ENCODE results near the gene RAB30.
"Not testable (repeated sequence)": the region's sequence is repeated elsewhere in the genome, so short reads cannot be mapped to it uniquely, and the experiment has no call there.

Gene RAB30

GRCh38 chr11:83011333-83012167 is 60.1 kb downstream of the RAB30 start:
- no peak overlapping the region for H3K4me3 ChIP-seq (ENCODE audit: low read depth, low read length)

GRCh38 chr11:83009999-83010398 is 61.7 kb downstream of the RAB30 start:
- no peak overlapping the region for H3K4me3 ChIP-seq (ENCODE audit: low read depth, low read length)

GRCh38 chr11:83009136-83009535 is 62.6 kb downstream of the RAB30 start:
- H3K4me3 ChIP-seq (ENCODE audit: low read depth, low read length) = not testable (repeated sequence)

GRCh38 chr11:83008581-83008923 is 63.1 kb downstream of the RAB30 start:
- H3K4me3 ChIP-seq (ENCODE audit: low read depth, low read length) = no peak overlapping the region

GRCh38 chr11:83007909-83008580 is 63.7 kb downstream of the RAB30 start:
- H3K4me3 ChIP-seq (ENCODE audit: low read depth, low read length) = no peak overlapping the region

GRCh38 chr11:83007477-83007876 is 64.2 kb downstream of the RAB30 start:
- H3K4me3 ChIP-seq (ENCODE audit: low read depth, low read length) = no peak overlapping the region

- no peak overlapping the region for H3K4me3 ChIP-seq (ENCODE audit: low read depth, low read length)
These were observed 64.8 kb downstream of the RAB30 start for GRCh38 chr11:83006877-83007330.

GRCh38 chr11:83004746-83005556 is 66.7 kb downstream of the RAB30 start:
- no peak overlapping the region for H3K4me3 ChIP-seq (ENCODE audit: low read depth, low read length)

GRCh38 chr11:83002522-83002921 is 69.2 kb downstream of the RAB30 start:
- H3K4me3 ChIP-seq (ENCODE audit: low read depth, low read length) = no peak overlapping the region

- no peak overlapping the region for H3K4me3 ChIP-seq (ENCODE audit: low read depth, low read length)
These were observed 69.6 kb downstream of the RAB30 start for GRCh38 chr11:83002053-83002452.

- H3K4me3 ChIP-seq (ENCODE audit: low read depth, low read length) = no peak overlapping the region
These were observed 71.3 kb downstream of the RAB30 start for GRCh38 chr11:83000381-83000780.

- H3K4me3 ChIP-seq (ENCODE audit: low read depth, low read length) = no peak overlapping the region
These were observed 72.5 kb downstream of the RAB30 start for GRCh38 chr11:82999232-82999631.

GRCh38 chr11:82998697-82999096 is 73.0 kb downstream of the RAB30 start:
- H3K4me3 ChIP-seq (ENCODE audit: low read depth, low read length) = no peak overlapping the region

- H3K4me3 ChIP-seq (ENCODE audit: low read depth, low read length) = no peak overlapping the region
These were observed 74.6 kb downstream of the RAB30 start for GRCh38 chr11:82996966-82997606.

- no peak overlapping the region for H3K4me3 ChIP-seq (ENCODE audit: low read depth, low read length)
These were observed 75.8 kb downstream of the RAB30 start for GRCh38 chr11:82995754-82996398.

- H3K4me3 ChIP-seq (ENCODE audit: low read depth, low read length) = no peak overlapping the region
These were observed 76.5 kb downstream of the RAB30 start for GRCh38 chr11:82995235-82995634.

GRCh38 chr11:82994604-82995230 is 77.0 kb downstream of the RAB30 start:
- no peak overlapping the region for H3K4me3 ChIP-seq (ENCODE audit: low read depth, low read length)

- H3K4me3 ChIP-seq (ENCODE audit: low read depth, low read length) = no peak overlapping the region
These were observed 79.5 kb downstream of the RAB30 start for GRCh38 chr11:82992223-82992622.

GRCh38 chr11:82989628-82990404 is 81.9 kb downstream of the RAB30 start:
- H3K4me3 ChIP-seq (ENCODE audit: low read depth, low read length) = no peak overlapping the region

All from iPS-11a (cell line).